ENCODE measurements around the gene ELOB. TPM values are rescaled to one million over a fixed set of nuclear protein-coding genes. Genes with fewer than 3 reads are reported as not detected.

Gene ELOB
- total RNA-seq, 1 donor from 2014 or later: 323 TPM

- no peak overlapping the region for H3K27ac ChIP-seq (ENCODE audit: low read depth, low read length)
- H3K4me3 ChIP-seq (ENCODE audit: insufficient read depth, low read depth, low read length): no peak overlapping the region
- Mint-ChIP-seq H3K27me3 (ENCODE audit: low read depth, unreplicated experiment) (peaks cover 52% of the 10 kb centered on the region), H3K4me1 (ENCODE audit: low read depth, unreplicated experiment) (peaks cover 1% of the 10 kb centered on the region), H3K4me3 (ENCODE audit: unreplicated experiment) (no peak overlapping the region), H3K36me3 (ENCODE audit: low read depth, unreplicated experiment) (peaks cover 6% of the 10 kb centered on the region), H3K9me3 (ENCODE audit: unreplicated experiment) (peaks cover 21% of the 10 kb centered on the region), H3K27ac (ENCODE audit: unreplicated experiment) (no peak overlapping the region)
- H3K9me3 ChIP-seq (ENCODE audit: insufficient read depth, low read depth, low read length): peaks cover 10% of the 10 kb centered on the region
- H3K36me3 ChIP-seq (ENCODE audit: insufficient read depth, low read length): no peaks in the 10 kb centered on the region
- TF ChIP-seq EZH2 (IDR thresholded peaks at IDR 0.05; ENCODE audit: insufficient read depth, low read length) (no peak), CTCF (IDR thresholded peaks at IDR 0.05; ENCODE audit: insufficient read depth, low read depth, low read length) (no peak)
- H3K4me1 ChIP-seq (ENCODE audit: insufficient read depth, low read length): no peaks in the 10 kb centered on the region
- FAIRE-seq: no peak
- H3K9ac ChIP-seq (ENCODE audit: low read length): no peak overlapping the region
- H3K27me3 ChIP-seq (ENCODE audit: insufficient read depth, low read length): peaks cover 24% of the 10 kb centered on the region
- DNase-seq (ENCODE audit: low read depth): no peak
- no peaks in the 10 kb centered on the region for H3K79me2 ChIP-seq (ENCODE audit: insufficient read depth, low read length)
- H2AFZ ChIP-seq (ENCODE audit: low read depth, low read length): no peak overlapping the region
- H4K20me1 ChIP-seq (ENCODE audit: insufficient read depth, low read length): no peaks in the 10 kb centered on the region
- no peak overlapping the region for H3K4me2 ChIP-seq (ENCODE audit: low read length)
These were observed 32.2 kb upstream of the ELOB start for GRCh38 chr16:2809149-2809760.

- H3K36me3 ChIP-seq (ENCODE audit: insufficient read depth, low read length): no peaks in the 10 kb centered on the region
- H3K4me2 ChIP-seq (ENCODE audit: low read length): no peak overlapping the region
- TF ChIP-seq CTCF (IDR thresholded peaks at IDR 0.05; ENCODE audit: insufficient read depth, low read depth, low read length) (no peak), EZH2 (IDR thresholded peaks at IDR 0.05; ENCODE audit: insufficient read depth, low read length) (no peak)
- peaks cover 14% of the 10 kb centered on the region for H3K9me3 ChIP-seq (ENCODE audit: insufficient read depth, low read depth, low read length)
- H3K4me3 ChIP-seq (ENCODE audit: insufficient read depth, low read depth, low read length): no peak overlapping the region
- Mint-ChIP-seq H3K4me3 (ENCODE audit: unreplicated experiment) (no peak overlapping the region), H3K27ac (ENCODE audit: unreplicated experiment) (no peak overlapping the region), H3K4me1 (ENCODE audit: low read depth, unreplicated experiment) (peaks cover 1% of the 10 kb centered on the region), H3K9me3 (ENCODE audit: unreplicated experiment) (peaks cover 25% of the 10 kb centered on the region), H3K27me3 (ENCODE audit: low read depth, unreplicated experiment) (peaks cover 60% of the 10 kb centered on the region), H3K36me3 (ENCODE audit: low read depth, unreplicated experiment) (peaks cover 7% of the 10 kb centered on the region)
- H2AFZ ChIP-seq (ENCODE audit: low read depth, low read length): no peak overlapping the region
- no peak overlapping the region for H3K27ac ChIP-seq (ENCODE audit: low read depth, low read length)
- no peak for FAIRE-seq
- no peaks in the 10 kb centered on the region for H4K20me1 ChIP-seq (ENCODE audit: insufficient read depth, low read length)
- no peak for DNase-seq (ENCODE audit: low read depth)
- H3K79me2 ChIP-seq (ENCODE audit: insufficient read depth, low read length): no peaks in the 10 kb centered on the region
- H3K9ac ChIP-seq (ENCODE audit: low read length): no peak overlapping the region
- peaks cover 25% of the 10 kb centered on the region for H3K27me3 ChIP-seq (ENCODE audit: insufficient read depth, low read length)
- no peaks in the 10 kb centered on the region for H3K4me1 ChIP-seq (ENCODE audit: insufficient read depth, low read length)
These were observed 31.1 kb upstream of the ELOB start for GRCh38 chr16:2808181-2808580.

- Histone ChIP-seq H3K4me3 (ENCODE audit: insufficient read depth, low read depth, low read length) (no peak overlapping the region), H3K27me3 (ENCODE audit: insufficient read depth, low read length) (peaks cover 22% of the 10 kb centered on the region), H3K4me2 (ENCODE audit: low read length) (no peak overlapping the region), H2AFZ (ENCODE audit: low read depth, low read length) (no peak overlapping the region), H3K9me3 (ENCODE audit: insufficient read depth, low read depth, low read length) (peaks cover 14% of the 10 kb centered on the region), H4K20me1 (ENCODE audit: insufficient read depth, low read length) (no peaks in the 10 kb centered on the region), H3K79me2 (ENCODE audit: insufficient read depth, low read length) (no peaks in the 10 kb centered on the region), H3K27ac (ENCODE audit: low read depth, low read length) (no peak overlapping the region), H3K36me3 (ENCODE audit: insufficient read depth, low read length) (no peaks in the 10 kb centered on the region), H3K9ac (ENCODE audit: low read length) (no peak overlapping the region), H3K4me1 (ENCODE audit: insufficient read depth, low read length) (no peaks in the 10 kb centered on the region)
- Mint-ChIP-seq H3K9me3 (ENCODE audit: unreplicated experiment) (peaks cover 27% of the 10 kb centered on the region), H3K4me1 (ENCODE audit: low read depth, unreplicated experiment) (no peaks in the 10 kb centered on the region), H3K36me3 (ENCODE audit: low read depth, unreplicated experiment) (peaks cover 7% of the 10 kb centered on the region), H3K27ac (ENCODE audit: unreplicated experiment) (no peak overlapping the region), H3K4me3 (ENCODE audit: unreplicated experiment) (no peak overlapping the region), H3K27me3 (ENCODE audit: low read depth, unreplicated experiment) (peaks cover 50% of the 10 kb centered on the region)
- DNase-seq (ENCODE audit: low read depth) (no peak), FAIRE-seq (no peak)
- TF ChIP-seq CTCF (IDR thresholded peaks at IDR 0.05; ENCODE audit: insufficient read depth, low read depth, low read length) (no peak), EZH2 (IDR thresholded peaks at IDR 0.05; ENCODE audit: insufficient read depth, low read length) (no peak)
These were observed 29.2 kb upstream of the ELOB start for GRCh38 chr16:2806286-2806685.

Measured in astrocyte (in vitro differentiated cells and primary cell).